A549 (cell line): Measurements from ENCODE around the gene BEND5.

Source experiments
- CTCF ChIP-seq: fragments of >200 bp; sonication (Bioruptor Twin); formaldehyde crosslinking; IDR thresholded peaks from 3 replicates; pipeline ENCODE4 v1.5.1; 2016
- EP300 ChIP-seq, 2 experiments: fragments of >200 bp; sonication (Bioruptor Twin); formaldehyde crosslinking; IDR thresholded peaks; 2 replicates in 1 of 2; 3 replicates in 1 of 2; pipeline ENCODE4 v1.6.1; 2016 to 2017
- ESRRA ChIP-seq: fragments of 150-350 bp; IDR thresholded peaks from 2 replicates; pipeline ENCODE4 v1.6.1; 2014; ENCODE audit warnings: mild to moderate bottlenecking, low read length, borderline replicate concordance
- HES2 ChIP-seq: fragments of >200 bp; sonication (Bioruptor Twin); formaldehyde crosslinking; IDR thresholded peaks from 2 replicates; pipeline ENCODE4 v1.6.1; 2016
- MAFK ChIP-seq: fragments of 450-650 bp; IDR thresholded peaks from 2 replicates; pipeline ENCODE4 v1.6.1; 2014; ENCODE audit not compliant: partially characterized antibody
- MYC ChIP-seq: IDR thresholded peaks from 2 replicates; pipeline ENCODE4 v1.6.1; 2012; ENCODE audit warnings: mild to moderate bottlenecking, inconsistent platforms, low read length, improper control_type of control experiment, borderline replicate concordance
- PHF8 ChIP-seq: fragments of 200-600 bp; sonication (generic); IDR thresholded peaks from 2 replicates; pipeline ENCODE4 v1.6.1; 2016; ENCODE audit warnings: low read depth, mild to moderate bottlenecking, antibody characterized with exemption, moderate library complexity, borderline replicate concordance
- POLR2A ChIP-seq: IDR thresholded peaks from 2 replicates; pipeline ENCODE4 v1.6.1; 2012; ENCODE audit warnings: mild to moderate bottlenecking, low read length
- TP53 ChIP-seq: fragments of 250-450 bp; sonication (Bioruptor Pico); IDR thresholded peaks from 2 replicates; pipeline ENCODE4 v1.5.0; 2021; ENCODE audit warnings: mild to moderate bottlenecking, moderate library complexity
- ZNF302 ChIP-seq: fragments of 250-450 bp; sonication (Bioruptor Pico); IDR thresholded peaks from 2 replicates; pipeline ENCODE4 v1.9.0; 2021; ENCODE audit warnings: inconsistent platforms, mild to moderate bottlenecking, moderate library complexity

- TF ChIP-seq CTCF (no peak), EP300 (IDR thresholded peaks at IDR 0.05) (no peak), POLR2A (no peak), MYC (no peak), ESRRA (no peak), TP53 (no peak), HES2 (no peak), MAFK (no peak), PHF8 (no peak), ZNF302 (CRISPR knock-in tag) (no peak)
These were observed 34.0 kb upstream of the BEND5 start for GRCh38 chr1:48810740-48811139.
